Iris pigment epithelial cell (primary cell): Measurements from ENCODE around the gene PLXDC2.
A peak's percentile ranks its signal among the peaks of the same experiment; 100 is the strongest.
"Not testable (repeated sequence)": the region's sequence is repeated elsewhere in the genome, so short reads cannot be mapped to it uniquely, and the experiment has no call there.

ENCODE experiments used
- DNase-seq: peaks from one replicate; pipeline ENCODE4 v3.0.0-alpha.2; 2011; ENCODE audit warnings: low read depth

PLXDC2 gene

DNA sequence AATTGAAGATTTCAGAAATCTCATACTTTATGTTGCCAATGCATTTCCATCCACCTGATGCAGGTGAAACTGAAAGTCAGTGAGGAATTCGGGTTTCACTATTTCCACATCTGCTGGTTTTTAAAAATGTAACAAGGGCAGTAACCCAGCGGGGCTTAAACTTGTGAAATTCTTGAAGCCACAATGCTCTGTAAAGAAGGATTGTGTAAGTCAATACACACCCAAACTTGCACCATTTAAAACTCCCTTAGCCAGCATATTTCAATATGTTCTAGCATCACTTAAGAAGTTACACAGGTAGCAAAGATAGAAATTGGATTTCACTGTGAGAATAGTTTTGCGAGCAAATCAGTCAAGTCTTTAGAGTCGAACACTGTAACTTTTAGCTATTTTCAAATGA is 386.1 kb downstream of the PLXDC2 start:
- DNase-seq: no peak

DNA sequence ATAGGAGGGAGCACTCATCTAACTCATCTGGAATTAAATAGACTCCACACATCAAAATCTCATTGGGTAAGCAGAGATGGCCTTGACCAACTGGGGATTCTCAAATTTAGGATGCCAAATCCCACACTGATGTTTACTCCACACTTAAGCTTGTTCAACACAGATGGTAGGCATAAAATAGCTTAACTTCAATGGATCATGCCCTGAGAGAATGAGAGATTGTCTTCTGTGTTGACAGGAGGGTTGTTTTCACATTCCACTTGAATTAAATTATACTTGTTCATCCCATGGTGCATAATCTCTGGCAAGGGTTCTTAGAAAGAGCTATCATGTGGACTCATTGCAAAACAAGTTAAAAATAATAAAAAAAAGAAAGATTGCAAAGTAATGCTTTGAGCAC is 391.4 kb downstream of the PLXDC2 start:
- no peak for DNase-seq

DNA sequence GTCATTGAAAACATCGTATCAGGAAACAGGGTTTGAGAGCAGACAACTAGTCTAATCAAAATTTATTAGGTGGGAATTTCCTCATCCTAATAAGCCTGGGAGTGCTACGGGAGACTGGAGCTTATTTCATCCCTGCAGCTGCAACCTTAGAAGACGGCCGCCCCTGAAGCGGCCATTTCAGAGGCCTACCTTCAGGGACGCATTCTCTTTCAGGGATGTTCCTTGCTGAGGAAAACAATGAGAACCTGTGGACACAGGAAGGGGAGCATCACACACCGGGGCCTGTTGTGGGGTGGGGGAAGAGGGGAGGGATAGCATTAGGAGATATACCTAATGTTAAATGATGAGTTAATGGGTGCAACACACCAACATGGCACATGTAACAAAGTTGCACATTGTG is 392.9 kb downstream of the PLXDC2 start:
- DNase-seq: not testable (repeated sequence)

DNA sequence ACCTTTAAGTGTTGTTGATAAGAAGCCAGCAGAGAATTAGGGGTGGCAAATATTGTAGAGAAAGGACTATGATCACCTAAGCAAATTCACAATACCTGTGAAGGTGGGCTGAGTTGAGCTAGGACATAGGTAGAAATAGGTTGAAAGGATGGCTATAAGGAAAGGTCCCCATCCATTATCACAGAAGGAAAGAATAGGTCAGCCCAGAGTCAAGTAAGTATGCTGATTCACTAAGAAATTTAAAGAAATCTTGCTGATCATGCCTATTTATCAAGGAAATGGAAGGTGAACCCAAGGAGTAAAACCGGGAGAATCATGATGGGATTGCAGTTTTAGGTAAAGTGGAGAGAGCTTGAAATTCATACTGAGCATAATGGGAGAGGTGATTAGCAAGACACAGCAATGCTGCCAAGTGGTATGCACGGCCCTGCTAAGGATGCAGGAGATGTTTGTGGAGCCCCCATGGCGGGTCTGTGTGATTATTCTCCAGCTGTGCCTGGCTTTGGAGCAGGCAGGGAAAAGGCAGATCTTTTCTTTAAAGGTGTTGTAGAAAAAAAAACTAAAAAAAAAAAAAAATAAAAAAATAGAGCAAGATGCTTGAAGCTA is 399.4 kb downstream of the PLXDC2 start:
- no peak for DNase-seq

DNA sequence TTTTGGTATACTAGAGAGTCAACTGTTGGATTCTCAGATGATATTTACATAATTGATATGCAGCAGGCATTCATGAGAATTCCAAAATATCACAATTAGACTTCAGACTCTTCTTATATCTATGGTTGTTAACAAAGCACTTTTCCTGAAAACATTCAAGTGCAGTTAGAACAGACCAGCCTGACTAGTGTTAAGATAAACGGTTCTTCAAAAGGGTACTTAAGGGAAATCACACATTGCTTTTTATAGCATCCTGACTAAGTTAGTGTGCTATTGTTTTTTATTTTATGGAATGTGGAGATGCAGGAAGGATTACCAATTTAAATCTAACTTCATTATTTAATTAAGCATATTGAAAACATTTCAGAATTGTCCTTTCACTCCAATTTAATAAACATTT is 405.1 kb downstream of the PLXDC2 start:
- no peak for DNase-seq

DNA sequence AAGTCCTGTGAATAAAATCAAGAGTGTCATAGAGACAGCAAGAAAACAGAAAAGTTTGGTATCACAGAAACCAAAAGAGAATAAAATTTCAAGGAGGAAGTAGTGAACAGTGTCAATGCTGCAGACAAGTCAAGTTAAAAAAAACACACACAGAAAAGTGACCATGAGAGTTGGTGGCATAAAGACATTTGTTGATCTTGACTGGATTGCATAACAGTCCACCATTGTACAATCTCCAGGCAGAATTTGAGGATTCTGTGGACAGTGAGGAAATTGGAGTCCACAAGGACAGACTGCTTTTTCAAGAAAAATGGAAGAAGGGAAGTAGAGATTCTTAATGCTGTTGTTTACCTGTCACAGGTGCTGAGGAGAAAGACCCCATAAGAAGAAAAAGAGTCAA is 412.5 kb downstream of the PLXDC2 start:
- DNase-seq: no peak

DNA sequence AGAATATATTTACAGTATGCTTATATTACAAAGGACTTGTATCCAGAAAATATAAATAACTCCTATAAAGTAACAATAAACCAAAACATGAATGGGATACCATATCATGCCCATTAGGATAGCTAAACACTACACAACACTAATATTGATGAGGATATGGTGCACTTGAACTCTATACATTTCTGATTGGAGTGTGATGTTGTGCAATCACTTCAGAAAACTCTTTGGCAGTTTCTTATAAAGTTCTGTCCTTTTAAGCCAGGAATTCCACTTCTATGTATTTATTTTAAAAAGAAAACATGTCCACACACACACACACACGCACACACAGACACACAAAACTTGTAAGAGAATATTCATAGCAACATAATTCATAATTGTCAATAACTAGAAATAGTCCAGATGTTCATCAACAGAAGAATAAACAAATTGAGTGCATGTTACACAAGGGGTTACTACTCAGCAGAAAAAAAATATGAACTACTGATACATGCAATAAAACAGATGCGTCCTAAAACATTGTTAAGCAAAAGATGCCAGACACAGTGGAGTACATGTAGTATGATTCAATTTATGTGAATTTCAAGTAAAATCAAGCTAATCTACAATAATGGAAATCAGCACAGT is 416.0 kb downstream of the PLXDC2 start:
- no peak for DNase-seq

DNA sequence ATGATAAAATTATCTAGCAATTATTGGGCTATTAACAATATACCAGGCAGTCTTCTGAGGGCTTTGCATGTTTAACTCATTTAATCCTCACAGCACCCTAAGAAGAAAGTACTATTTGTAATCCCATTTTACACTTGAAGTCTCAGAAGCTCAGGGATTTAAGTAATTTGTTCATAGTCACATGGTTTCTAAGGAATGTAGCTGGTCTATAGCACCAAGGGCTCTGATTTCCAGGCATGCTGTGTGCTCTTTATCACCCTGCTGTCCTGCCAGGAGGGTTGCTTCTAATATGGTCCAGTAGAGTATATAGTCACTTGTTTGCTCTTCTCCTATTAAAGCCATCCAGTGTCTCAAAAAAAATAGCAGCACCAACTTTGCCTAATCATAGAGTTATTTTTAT is 417.2 kb downstream of the PLXDC2 start:
- no peak for DNase-seq

DNA sequence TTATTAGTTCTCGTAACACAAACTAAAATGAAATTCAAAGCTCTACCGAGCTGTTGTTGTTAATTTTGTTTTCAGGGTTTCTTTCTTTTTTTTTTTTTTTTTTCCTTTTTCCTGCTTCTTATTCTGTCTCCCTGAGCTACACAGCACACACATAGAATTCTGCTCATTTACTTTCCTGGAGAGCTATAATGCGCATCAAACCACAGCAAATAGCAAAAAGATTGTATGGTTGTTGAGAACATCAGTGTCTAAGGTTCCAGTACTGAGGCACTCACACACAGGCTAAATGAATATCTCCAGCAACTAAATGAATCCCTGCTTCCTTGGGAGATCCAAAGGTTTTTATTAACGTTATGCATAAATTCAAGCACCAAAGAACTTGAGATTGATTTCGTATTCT is 418.3 kb downstream of the PLXDC2 start:
- no peak for DNase-seq

DNA sequence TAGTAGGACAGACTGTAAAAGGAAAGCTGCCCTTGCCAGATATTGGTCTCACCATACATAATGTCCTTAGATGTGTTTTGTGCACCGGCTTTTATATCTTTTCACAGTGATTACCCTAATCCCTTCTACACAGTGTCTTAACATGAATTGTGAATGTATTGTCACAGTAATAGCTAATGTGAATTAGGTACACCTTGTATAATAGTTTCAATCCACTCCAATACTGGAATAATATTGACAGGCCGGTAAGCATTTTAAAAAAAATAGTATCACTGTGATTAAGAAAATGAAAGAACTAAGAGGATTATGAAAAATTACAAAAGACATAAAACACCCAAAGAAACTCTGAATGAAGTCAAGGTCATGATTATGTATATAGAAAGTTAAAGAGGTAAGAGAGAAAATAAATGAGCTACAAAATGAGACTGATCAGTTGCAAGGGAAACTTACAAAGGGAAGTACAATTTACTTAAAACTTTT is 420.9 kb downstream of the PLXDC2 start:
- DNase-seq: no peak

DNA sequence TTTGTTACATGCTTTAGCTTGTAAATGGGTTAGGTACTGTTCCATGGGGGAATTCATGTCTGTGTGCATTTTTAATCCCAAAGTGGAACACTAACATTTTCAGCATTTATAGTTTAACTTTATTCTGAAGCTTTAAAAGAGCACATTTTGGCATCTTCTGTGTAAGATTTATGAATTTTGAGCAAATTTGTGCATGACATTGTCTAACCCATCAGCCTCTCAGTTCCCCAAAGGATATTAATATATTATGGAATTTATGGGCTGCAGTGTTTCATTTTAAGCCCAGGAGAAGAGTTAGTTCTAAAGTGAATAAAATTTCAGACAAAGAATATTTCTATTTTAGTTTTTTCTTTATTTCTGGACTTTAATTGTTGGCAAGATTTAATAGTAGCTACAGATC is 421.4 kb downstream of the PLXDC2 start:
- no peak for DNase-seq

DNA sequence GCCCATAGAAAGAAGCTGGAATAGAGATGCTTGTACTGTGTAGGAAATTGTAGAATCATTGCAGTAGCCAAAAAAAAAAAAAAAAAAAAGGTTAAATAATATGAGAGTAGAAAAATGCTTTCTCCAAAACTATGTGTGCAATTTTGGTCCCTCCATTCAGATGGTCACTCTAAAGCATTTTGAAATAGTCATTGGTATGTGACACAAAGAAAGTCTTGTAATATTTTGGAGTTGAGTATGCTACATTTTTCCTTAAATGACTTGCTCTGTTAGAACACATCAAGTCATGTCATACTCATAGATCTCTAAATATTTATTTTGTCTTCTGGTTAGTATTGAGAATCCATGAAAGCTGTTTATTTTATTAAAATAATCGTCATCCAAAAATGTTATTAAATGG is 424.4 kb downstream of the PLXDC2 start:
- no peak for DNase-seq

DNA sequence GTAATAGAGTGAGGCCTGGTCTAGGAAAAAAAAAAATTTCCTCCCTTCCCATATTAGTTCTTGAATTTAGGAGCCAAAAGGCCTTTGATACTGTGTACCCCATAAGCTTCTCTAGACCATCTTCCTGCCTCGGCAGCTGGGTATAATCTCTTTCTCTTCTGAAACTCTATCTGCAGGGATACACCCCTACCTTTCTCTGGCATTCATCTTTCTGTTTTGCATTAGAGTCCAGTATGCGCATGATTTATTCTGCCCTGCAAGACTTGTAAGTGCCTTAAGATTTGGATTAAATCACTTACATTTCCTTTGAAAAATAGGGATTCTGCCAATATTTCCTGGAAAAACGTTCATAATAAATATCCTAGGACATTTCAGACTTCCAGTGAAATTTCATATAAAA is 431.2 kb downstream of the PLXDC2 start:
- no peak for DNase-seq

DNA sequence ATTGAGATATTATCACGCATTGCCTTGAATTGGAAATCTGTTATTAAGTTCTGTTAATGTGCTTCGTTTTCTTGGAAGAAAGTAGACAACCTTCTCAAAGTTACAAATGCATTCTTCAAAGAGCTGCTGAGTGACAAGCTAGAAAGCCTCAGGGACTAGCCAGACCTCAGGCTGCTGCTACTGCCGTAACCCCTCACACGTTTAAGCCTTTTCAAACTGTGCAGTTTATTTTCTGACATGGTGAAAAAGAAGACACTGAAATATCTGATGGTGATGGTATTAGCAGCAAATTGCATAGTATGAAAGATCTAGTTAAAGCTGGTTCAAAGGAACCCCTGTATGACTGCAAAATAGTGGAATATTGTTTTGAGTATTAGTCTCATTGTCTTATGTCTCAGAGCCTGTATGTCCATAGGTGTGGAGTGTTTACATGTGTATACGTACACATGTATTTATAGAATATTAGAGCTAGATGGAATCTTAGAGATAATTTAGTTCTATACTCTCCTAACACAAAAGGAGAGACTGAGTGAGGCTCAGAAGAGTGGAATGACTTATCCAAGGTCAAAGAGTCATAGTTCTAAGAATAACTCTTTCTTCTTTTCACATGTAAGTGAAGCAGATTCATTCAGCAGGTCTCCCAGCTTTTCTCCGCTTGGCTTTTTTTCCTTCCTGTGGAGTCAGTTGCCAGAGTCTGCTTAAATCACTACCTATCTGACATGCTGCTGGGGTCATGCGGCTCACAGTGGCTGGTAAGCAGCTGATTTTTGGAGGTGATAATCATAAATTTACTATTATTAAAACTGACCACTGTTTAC is 431.9 kb downstream of the PLXDC2 start:
- no peak for DNase-seq

DNA sequence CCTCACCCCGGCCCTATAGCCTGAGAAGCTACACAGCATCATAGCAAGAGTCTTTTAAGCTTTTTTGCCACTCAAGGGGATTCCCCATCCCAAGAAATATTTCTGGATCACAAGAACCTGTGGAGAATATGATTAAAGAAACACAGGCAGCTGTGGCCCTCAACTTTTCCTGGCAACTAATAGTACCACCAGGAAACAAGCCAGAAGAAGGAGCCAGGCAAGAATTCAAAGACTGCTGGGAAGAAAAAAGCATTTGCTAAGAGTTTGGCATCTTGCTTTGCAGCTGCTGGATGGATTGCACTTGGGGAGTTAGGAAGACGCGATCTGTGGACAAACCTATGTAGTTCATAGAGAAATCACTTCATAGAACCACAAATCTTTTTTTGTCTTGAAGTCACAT is 437.8 kb downstream of the PLXDC2 start:
- no peak for DNase-seq

DNA sequence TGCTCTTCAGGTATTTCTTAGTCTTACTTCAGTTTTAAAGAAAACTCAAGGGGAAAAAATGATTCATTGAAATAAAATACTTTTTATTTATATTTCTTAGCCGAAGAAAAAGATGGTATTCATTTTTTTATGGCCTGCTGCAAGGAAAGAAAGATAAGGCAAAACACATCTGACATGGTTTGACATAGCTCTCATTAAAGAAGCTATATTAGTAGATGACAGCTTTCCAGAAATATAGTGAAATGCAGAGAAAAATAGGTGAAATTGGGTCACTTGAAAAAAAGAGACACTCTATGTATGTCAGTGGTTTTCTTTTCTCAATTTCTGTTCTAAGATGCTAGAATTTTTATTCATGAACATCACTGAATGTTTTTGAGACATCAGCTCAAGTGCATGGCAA is 438.3 kb downstream of the PLXDC2 start:
- DNase-seq: no peak

DNA sequence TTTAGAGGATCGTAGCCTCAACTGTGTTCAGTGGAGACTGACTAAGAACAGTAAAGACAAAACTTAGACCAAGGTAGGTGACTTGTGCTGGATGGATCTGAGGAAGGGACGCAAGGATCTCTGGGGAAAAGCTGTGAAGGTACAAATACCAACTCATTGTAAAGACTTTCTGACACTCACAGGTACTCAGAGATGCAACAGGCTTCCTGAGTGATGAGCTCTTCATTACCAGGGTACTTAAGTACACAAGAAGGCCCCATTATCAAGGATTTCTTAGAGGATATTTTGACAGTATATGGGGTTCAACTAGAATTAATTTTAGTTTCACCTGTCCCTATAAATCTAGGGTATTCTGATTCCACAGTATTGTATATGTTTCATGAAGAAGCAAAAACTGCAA is 440.7 kb downstream of the PLXDC2 start:
- DNase-seq: no peak

DNA sequence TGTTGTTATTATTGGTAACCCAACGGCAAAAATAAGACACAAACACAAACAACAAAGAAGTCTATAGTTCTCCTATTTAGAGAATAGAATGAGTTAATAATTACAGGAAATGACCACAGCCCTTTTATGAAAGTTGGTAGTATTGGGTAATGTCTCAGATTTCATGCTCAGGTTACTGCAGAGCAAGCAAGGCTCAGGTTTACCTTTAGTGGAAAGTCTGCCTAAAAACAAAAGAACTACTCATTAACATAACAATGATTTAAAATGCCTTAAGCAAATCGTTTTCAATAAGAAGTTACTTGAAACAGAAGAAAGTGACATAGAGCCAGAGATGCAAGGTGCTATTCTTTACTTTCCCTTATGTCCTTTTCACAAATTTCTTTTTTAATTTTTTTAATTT is 441.2 kb downstream of the PLXDC2 start:
- DNase-seq: no peak

DNA sequence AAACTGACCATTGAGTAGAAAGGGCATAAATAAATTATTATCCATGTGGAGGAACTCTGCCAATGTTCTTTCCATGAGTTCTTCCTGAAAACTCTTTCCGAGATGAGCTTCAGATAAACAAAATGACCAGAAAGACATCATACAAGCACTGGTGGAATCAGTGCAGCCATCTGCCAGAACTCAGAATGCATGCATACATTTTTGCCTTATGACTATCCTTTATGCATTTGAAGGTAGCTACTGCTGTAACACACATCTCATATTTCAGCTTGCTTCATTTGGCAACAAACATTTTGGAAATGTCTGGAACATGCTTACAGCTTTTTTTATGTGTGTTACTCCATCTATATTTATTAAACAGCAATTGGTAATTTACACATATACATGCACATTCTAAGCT is 448.9 kb downstream of the PLXDC2 start:
- DNase-seq: peak; percentile 29

DNA sequence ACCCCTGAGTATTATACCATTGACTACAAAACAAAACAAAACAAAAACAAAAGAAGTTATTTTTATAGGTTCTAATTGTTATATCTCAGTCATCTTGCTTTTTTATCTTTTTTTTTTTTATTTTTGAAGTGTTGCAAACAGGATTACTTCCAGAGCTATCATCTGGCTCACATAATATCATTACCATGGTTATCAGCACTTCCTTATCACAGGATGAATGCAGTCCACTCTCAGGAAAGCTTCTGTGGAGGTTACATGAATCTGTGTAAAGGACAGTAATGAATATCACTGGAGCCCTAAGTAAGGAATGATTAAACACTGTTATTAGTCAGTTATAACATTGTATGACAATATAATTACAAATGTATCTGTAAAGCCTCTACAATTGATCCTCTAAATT is 451.5 kb downstream of the PLXDC2 start:
- DNase-seq: no peak

DNA sequence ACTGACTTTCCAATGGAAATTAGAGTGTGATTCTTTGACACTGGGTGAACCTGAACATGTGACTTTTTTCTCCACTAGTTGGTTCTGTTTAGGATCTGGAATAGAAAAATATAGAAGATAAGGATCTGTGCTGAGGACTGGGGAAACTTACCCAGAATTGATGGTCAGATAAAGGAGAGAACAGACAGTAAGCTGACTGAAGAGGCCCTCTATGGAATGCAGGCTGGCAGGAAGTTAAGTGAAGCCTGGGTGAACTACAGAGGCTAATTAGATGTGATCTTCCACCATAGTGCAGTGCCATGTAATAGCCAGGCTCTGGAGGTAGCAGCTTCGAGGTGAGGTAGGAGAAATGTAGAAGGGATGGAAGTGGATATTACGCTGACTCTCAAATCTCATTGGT is 455.3 kb downstream of the PLXDC2 start:
- DNase-seq: no peak

DNA sequence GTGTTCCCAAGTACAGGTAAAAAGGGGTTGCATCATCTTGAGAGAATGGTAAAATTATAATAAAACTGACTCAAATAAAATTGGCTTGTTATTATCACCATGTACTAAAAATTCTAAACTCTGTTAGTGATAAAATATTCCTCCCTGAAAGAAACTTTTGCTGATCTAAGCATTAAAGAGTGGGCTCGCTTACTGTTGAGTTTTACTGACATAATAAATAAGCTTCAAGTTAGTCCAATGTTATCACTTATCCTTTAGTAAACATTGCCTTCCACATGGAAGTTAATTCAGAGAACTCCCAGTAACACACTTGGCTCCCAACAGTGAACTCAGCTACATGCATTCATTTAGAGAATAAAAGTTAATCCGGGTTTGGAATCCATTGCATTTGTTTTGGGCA is 456.4 kb downstream of the PLXDC2 start:
- DNase-seq: no peak

DNA sequence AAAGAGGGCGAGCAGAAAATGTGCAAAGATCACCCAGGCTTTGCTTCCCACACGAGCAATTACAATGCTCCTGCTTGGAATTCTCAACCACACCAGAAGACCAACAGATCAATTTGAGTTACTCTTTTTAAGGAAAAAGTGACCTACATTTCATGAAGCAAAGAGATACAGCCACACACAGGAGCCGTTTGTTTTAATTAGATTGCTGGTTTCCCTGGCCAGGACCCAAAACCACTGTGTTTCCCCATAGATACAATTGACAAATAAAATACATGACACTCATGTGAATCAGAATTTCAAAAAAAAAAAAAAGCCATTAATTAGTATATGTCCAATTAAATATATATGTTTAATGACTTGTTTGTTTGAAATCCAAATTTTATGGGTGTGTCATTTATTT is 458.3 kb downstream of the PLXDC2 start:
- DNase-seq: no peak
